ENCODE data around the gene ADGRG2.
"Not testable (repeated sequence)": the region's sequence is repeated elsewhere in the genome, so short reads cannot be mapped to it uniquely, and the experiment has no call there.

Gene ADGRG2

GRCh38 chrX:18981124-18981807 is 141.0 kb downstream of the ADGRG2 start:
- CTCF ChIA-PET, result interaction anchor here (0.6 kb wide), 1 partner anchor 36 kb away, joined by 4 read pairs; no protein-coding TSS in a partner anchor
- POLR2A ChIA-PET, result no interaction called here
- DNase-seq (ENCODE audit: extremely low spot score), result no peak
- TF ChIP-seq ARNT (IDR thresholded peaks at IDR 0.05), result no peak
- TF ChIP-seq TARDBP (IDR thresholded peaks at IDR 0.05), result no peak
- no peak for TF ChIP-seq BHLHE40 (IDR thresholded peaks at IDR 0.05; ENCODE audit: borderline replicate concordance)
- no peak for TF ChIP-seq SUZ12 (IDR thresholded peaks at IDR 0.05)
- no peak for TF ChIP-seq LEF1 (IDR thresholded peaks at IDR 0.05; ENCODE audit: borderline replicate concordance)
- TF ChIP-seq ZNF384 (IDR thresholded peaks at IDR 0.05), result no peak
- no peak for TF ChIP-seq L3MBTL2 (conservative IDR thresholded peaks at IDR 0.05)
- no peak for TF ChIP-seq PKNOX1 (IDR thresholded peaks at IDR 0.05)
- no peak for TF ChIP-seq CTBP1 (IDR thresholded peaks at IDR 0.05; ENCODE audit: borderline replicate concordance)
- no peak for TF ChIP-seq FOXA1 (IDR thresholded peaks at IDR 0.05)
- no peak for TF ChIP-seq NFRKB (IDR thresholded peaks at IDR 0.05)
- TF ChIP-seq ELF4 (IDR thresholded peaks at IDR 0.05), result no peak
- TF ChIP-seq FOXK2 (IDR thresholded peaks at IDR 0.05), result no peak
- TF ChIP-seq FOXM1 (IDR thresholded peaks at IDR 0.05; ENCODE audit: borderline replicate concordance), result no peak

- POLR2A ChIA-PET; DNase-seq (ENCODE audit: extremely low spot score); CTCF ChIA-PET: not testable (repeated sequence)
These were observed 142.0 kb downstream of the ADGRG2 start for GRCh38 chrX:18980262-18980661.

- TF ChIP-seq CTBP1 (IDR thresholded peaks at IDR 0.05; ENCODE audit: borderline replicate concordance), result no peak
- no peak for TF ChIP-seq FOXM1 (IDR thresholded peaks at IDR 0.05; ENCODE audit: borderline replicate concordance)
- ChIA-PET CTCF (no interaction called here), POLR2A (no interaction called here)
- no peak for DNase-seq (ENCODE audit: extremely low spot score)
These were observed 147.3 kb downstream of the ADGRG2 start for GRCh38 chrX:18974993-18975392.

GRCh38 chrX:18973527-18974192 is 148.6 kb downstream of the ADGRG2 start:
- CTCF ChIA-PET, result no interaction called here
- POLR2A ChIA-PET, result interaction anchor here (1.0 kb wide), 1 partner anchor 11 kb away, joined by 3 read pairs; no protein-coding TSS in a partner anchor
- DNase-seq (ENCODE audit: extremely low spot score), result no peak
- no peak for TF ChIP-seq SP1 (IDR thresholded peaks at IDR 0.05)
- TF ChIP-seq ARNT (IDR thresholded peaks at IDR 0.05), result no peak
- no peak for TF ChIP-seq PKNOX1 (IDR thresholded peaks at IDR 0.05)
- no peak for TF ChIP-seq TARDBP (IDR thresholded peaks at IDR 0.05)
- TF ChIP-seq NFRKB (IDR thresholded peaks at IDR 0.05), result no peak
- TF ChIP-seq ELF4 (IDR thresholded peaks at IDR 0.05), result no peak
- TF ChIP-seq FOXK2 (IDR thresholded peaks at IDR 0.05), result no peak
- TF ChIP-seq BHLHE40 (IDR thresholded peaks at IDR 0.05; ENCODE audit: borderline replicate concordance), result no peak
- no peak for TF ChIP-seq SUZ12 (IDR thresholded peaks at IDR 0.05)
- TF ChIP-seq HDGF (IDR thresholded peaks at IDR 0.05; ENCODE audit: borderline replicate concordance), result no peak

- DNase-seq (ENCODE audit: extremely low spot score), result no peak
- ChIA-PET CTCF (interaction anchor here (0.7 kb wide), 1 partner anchor 29 kb away, joined by 6 read pairs; no protein-coding TSS in a partner anchor), POLR2A (interaction anchor here (0.6 to 1.5 kb wide), 2 partner anchors 14 to 48 kb away, joined by 3 to 5 read pairs; no protein-coding TSS in a partner anchor)
- TF ChIP-seq ELF4 (IDR thresholded peaks at IDR 0.05), result no peak
- TF ChIP-seq TARDBP (IDR thresholded peaks at IDR 0.05), result no peak
- no peak for TF ChIP-seq HDGF (IDR thresholded peaks at IDR 0.05; ENCODE audit: borderline replicate concordance)
- no peak for TF ChIP-seq BHLHE40 (IDR thresholded peaks at IDR 0.05; ENCODE audit: borderline replicate concordance)
- no peak for TF ChIP-seq ARNT (IDR thresholded peaks at IDR 0.05)
- TF ChIP-seq L3MBTL2 (conservative IDR thresholded peaks at IDR 0.05), result no peak
- TF ChIP-seq FOXK2 (IDR thresholded peaks at IDR 0.05), result no peak
- no peak for TF ChIP-seq FOXA1 (IDR thresholded peaks at IDR 0.05)
- no peak for TF ChIP-seq CTBP1 (IDR thresholded peaks at IDR 0.05; ENCODE audit: borderline replicate concordance)
- no peak for TF ChIP-seq ZNF384 (IDR thresholded peaks at IDR 0.05)
- TF ChIP-seq SP1 (IDR thresholded peaks at IDR 0.05), result no peak
These were observed 150.8 kb downstream of the ADGRG2 start for GRCh38 chrX:18971506-18971905.

- TF ChIP-seq HDGF (IDR thresholded peaks at IDR 0.05; ENCODE audit: borderline replicate concordance) (no peak), PKNOX1 (IDR thresholded peaks at IDR 0.05) (no peak), FOXA1 (IDR thresholded peaks at IDR 0.05) (no peak), SP1 (IDR thresholded peaks at IDR 0.05) (no peak), ELF4 (IDR thresholded peaks at IDR 0.05) (no peak), L3MBTL2 (conservative IDR thresholded peaks at IDR 0.05) (no peak), SUZ12 (IDR thresholded peaks at IDR 0.05) (no peak), ARNT (IDR thresholded peaks at IDR 0.05) (no peak), LEF1 (IDR thresholded peaks at IDR 0.05; ENCODE audit: borderline replicate concordance) (no peak), NFRKB (IDR thresholded peaks at IDR 0.05) (no peak)
- no peak for DNase-seq (ENCODE audit: extremely low spot score)
- ChIA-PET POLR2A (no interaction called here), CTCF (no interaction called here)
These were observed 151.8 kb downstream of the ADGRG2 start for GRCh38 chrX:18970465-18970864.
